Fibroblast of lung (primary cell): ENCODE results near the gene TREML2. TPM values are rescaled to one million over a fixed set of nuclear protein-coding genes. Genes with fewer than 3 reads are reported as not detected.

Source experiments
- DNase-seq, 2 donors: peaks; one replicate each; pipeline versions ENCODE4 v3.0.0 to v3.0.0-alpha.2; 2010; ENCODE audit warnings: low read depth in 2 of 2
- H2AFZ ChIP-seq: 2 replicates; pipeline ENCODE4 v1.5.1; 2012; ENCODE audit warnings: low read length, control low read depth, inconsistent platforms
- H3K27ac ChIP-seq: 2 replicates; pipeline ENCODE4 v1.5.1; 2011; ENCODE audit warnings: low read length, control low read depth; ENCODE audit not compliant: insufficient read depth
- H3K27me3 ChIP-seq: 2 replicates; pipeline ENCODE4 v1.5.1; 2011; ENCODE audit warnings: mild to moderate bottlenecking, low read length; ENCODE audit not compliant: control insufficient read depth, insufficient read depth
- H3K36me3 ChIP-seq: 2 replicates; pipeline ENCODE4 v1.5.1; 2011; ENCODE audit warnings: low read length; ENCODE audit not compliant: control insufficient read depth, insufficient read depth
- H3K4me1 ChIP-seq: 2 replicates; pipeline ENCODE4 v1.5.1; 2011; ENCODE audit warnings: low read length; ENCODE audit not compliant: control insufficient read depth, insufficient read depth; ENCODE audit errors: extremely low read depth
- H3K4me2 ChIP-seq: 2 replicates; pipeline ENCODE4 v1.5.1; 2011; ENCODE audit warnings: low read length, control low read depth; ENCODE audit not compliant: insufficient read depth; ENCODE audit errors: extremely low read depth
- H3K4me3 ChIP-seq, 4 experiments: fragments of 200-600 bp in 1 of 4; sonication (generic) in 1 of 4; replicated peaks in 1 of 4; 2 replicates each; pipeline ENCODE4 v1.5.1; 2011 to 2016; ENCODE audit warnings: low read length in 4 of 4, low read depth in 3 of 4, mild to moderate bottlenecking in 3 of 4, control low read depth in 2 of 4, inconsistent platforms in 1 of 4, mixed read lengths in 1 of 4; ENCODE audit not compliant: insufficient read depth in 1 of 4; ENCODE audit errors: control extremely low read depth in 1 of 4
- H3K79me2 ChIP-seq: 2 replicates; pipeline ENCODE4 v1.5.1; 2012; ENCODE audit warnings: mild to moderate bottlenecking, low read length, inconsistent platforms; ENCODE audit not compliant: control insufficient read depth, insufficient read depth
- H3K9ac ChIP-seq: 2 replicates; pipeline ENCODE4 v1.5.1; 2011; ENCODE audit warnings: mild to moderate bottlenecking, low read length, control low read depth; ENCODE audit not compliant: insufficient read depth
- H3K9me3 ChIP-seq: 2 replicates; pipeline ENCODE4 v1.5.1; 2012; ENCODE audit warnings: low read depth, low read length; ENCODE audit not compliant: control insufficient read depth, insufficient read depth
- H4K20me1 ChIP-seq: 2 replicates; pipeline ENCODE4 v1.5.1; 2011; ENCODE audit warnings: low read length; ENCODE audit not compliant: control insufficient read depth, insufficient read depth; ENCODE audit errors: extremely low read depth
- EZH2 ChIP-seq: IDR thresholded peaks from 2 replicates; pipeline ENCODE4 v1.5.1; 2012; ENCODE audit warnings: low read length, control low read depth, mild to moderate bottlenecking; ENCODE audit errors: missing control alignments
- polyA plus RNA-seq, 2 donors: library from polyadenylated mRNA; depleted of rRNA in 1 of 2; stranded (reverse) in 1 of 2; unstranded in 1 of 2; fragments of >200 nt; gene quantifications; 2 replicates each; pipeline ENCODE4 v1.2.1, GENCODE V29; 2011 to 2012; ENCODE audit warnings: missing spikeins in 1 of 2
- total RNA-seq: library from RNA; depleted of rRNA; stranded (reverse); fragments of >200 nt; gene quantifications from 2 replicates; pipeline ENCODE4 v1.2.1, GENCODE V29; 2014
- TF ChIP-seq, protein P1 (sequence below), 2 donors: IDR thresholded peaks in 1 of 2; conservative IDR thresholded peaks in 1 of 2; 1 replicate in 1 of 2; 2 replicates in 1 of 2; pipeline ENCODE4 v1.5.1; 2011 to 2012; ENCODE audit warnings: low read length in 2 of 2, control low read depth in 1 of 2, inconsistent platforms in 1 of 2, low read depth in 1 of 2, mild to moderate bottlenecking in 1 of 2

Gene TREML2
- total and polyA plus RNA-seq, 2 donors (not counting 1 experiment from before 2014, with no cell fraction given): not detected

GRCh38 chr6:41228096-41228495 lies 27.1 kb upstream of the TREML2 start, which contains the start of gene TREML4:
Gene TREML4, plus strand, starts transcription at chr6:41228349. Its CDS starts 79 bp downstream, at chr6:41228428.
- Histone ChIP-seq H3K27me3 (no peaks in the 10 kb centered on the region), H3K4me1 (no peaks in the 10 kb centered on the region), H3K79me2 (no peaks in the 10 kb centered on the region), H3K4me2 (no peak within 1 kb of the TSS), H3K36me3 (no peaks in the 10 kb centered on the region), H3K9me3 (no peaks in the 10 kb centered on the region), H2AFZ (no peak within 1 kb of the TSS), H3K27ac (no peak within 1 kb of the TSS), H4K20me1 (no peaks in the 10 kb centered on the region), H3K9ac (no peak within 1 kb of the TSS), H3K4me3 (no peak within 1 kb of the TSS)
- TF ChIP-seq, protein P1, sequence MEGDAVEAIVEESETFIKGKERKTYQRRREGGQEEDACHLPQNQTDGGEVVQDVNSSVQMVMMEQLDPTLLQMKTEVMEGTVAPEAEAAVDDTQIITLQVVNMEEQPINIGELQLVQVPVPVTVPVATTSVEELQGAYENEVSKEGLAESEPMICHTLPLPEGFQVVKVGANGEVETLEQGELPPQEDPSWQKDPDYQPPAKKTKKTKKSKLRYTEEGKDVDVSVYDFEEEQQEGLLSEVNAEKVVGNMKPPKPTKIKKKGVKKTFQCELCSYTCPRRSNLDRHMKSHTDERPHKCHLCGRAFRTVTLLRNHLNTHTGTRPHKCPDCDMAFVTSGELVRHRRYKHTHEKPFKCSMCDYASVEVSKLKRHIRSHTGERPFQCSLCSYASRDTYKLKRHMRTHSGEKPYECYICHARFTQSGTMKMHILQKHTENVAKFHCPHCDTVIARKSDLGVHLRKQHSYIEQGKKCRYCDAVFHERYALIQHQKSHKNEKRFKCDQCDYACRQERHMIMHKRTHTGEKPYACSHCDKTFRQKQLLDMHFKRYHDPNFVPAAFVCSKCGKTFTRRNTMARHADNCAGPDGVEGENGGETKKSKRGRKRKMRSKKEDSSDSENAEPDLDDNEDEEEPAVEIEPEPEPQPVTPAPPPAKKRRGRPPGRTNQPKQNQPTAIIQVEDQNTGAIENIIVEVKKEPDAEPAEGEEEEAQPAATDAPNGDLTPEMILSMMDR (conservative IDR thresholded peaks at IDR 0.05 in 1 of 2, IDR thresholded peaks at IDR 0.05 in 1 of 2; ENCODE audit: low read depth in 1 of 2, low read length in 2 of 2): no peak
- TF ChIP-seq EZH2: no peak
- no peak for DNase-seq

DNA sequence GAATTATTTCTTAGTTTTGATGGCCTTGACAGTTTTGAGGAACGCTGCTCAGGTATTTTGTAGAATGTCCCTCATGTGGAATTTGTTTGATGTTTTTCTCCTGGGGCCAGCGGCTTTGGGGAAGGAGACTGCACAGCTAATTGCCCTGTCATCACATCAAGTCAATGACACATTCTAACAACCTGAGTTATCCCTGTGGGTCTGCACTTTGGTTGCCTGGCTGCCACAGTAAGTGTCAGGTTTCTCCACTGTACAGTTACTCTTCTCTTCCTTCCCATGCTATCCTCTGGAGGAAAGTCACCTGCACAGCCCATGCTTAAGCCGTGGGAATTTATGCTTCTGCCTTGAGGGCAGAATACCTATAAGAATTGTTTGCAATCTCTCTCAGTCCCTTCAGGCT lies 25.8 kb upstream of the TREML2 start:
- no peaks in the 10 kb centered on the region for H3K27me3 ChIP-seq
- H3K27ac ChIP-seq: no peak overlapping the region
- H2AFZ ChIP-seq: no peak overlapping the region
- no peak overlapping the region for H3K4me2 ChIP-seq
- no peak overlapping the region for H3K9ac ChIP-seq
- no peaks in the 10 kb centered on the region for H3K36me3 ChIP-seq
- no peaks in the 10 kb centered on the region for H3K4me1 ChIP-seq
- no peaks in the 10 kb centered on the region for H4K20me1 ChIP-seq
- no peak for DNase-seq
- H3K4me3 ChIP-seq: no peak overlapping the region
- no peaks in the 10 kb centered on the region for H3K9me3 ChIP-seq
- no peaks in the 10 kb centered on the region for H3K79me2 ChIP-seq
- no peak for TF ChIP-seq EZH2
- TF ChIP-seq, protein P1 (conservative IDR thresholded peaks at IDR 0.05 in 1 of 2, IDR thresholded peaks at IDR 0.05 in 1 of 2; ENCODE audit: low read depth in 1 of 2, low read length in 2 of 2): no peak

DNA sequence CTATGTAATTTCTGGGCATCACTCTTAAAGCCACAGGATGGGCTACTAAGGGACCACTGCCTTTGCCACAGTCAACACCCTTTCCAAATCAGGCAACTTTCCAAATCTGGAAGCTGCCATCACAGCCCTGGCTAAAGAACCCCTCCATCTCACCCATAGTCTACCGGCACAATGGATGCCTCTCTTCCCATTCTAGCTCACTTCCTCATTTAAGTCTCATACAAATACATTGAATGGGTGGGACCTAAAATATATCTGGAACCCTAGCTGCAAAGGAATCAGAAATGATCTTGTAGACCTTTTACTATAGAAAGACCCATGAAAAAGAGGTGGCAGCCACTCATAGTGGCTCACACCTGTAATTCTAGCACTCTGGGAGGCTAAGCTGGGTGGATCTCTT lies 23.9 kb upstream of the TREML2 start:
- H3K27me3 ChIP-seq: no peaks in the 10 kb centered on the region
- H3K4me3 ChIP-seq: no peak overlapping the region
- H3K9me3 ChIP-seq: no peaks in the 10 kb centered on the region
- H3K9ac ChIP-seq: no peak overlapping the region
- H3K79me2 ChIP-seq: no peaks in the 10 kb centered on the region
- H3K4me1 ChIP-seq: no peaks in the 10 kb centered on the region
- no peak overlapping the region for H3K27ac ChIP-seq
- no peaks in the 10 kb centered on the region for H3K36me3 ChIP-seq
- no peaks in the 10 kb centered on the region for H4K20me1 ChIP-seq
- TF ChIP-seq, protein P1 (conservative IDR thresholded peaks at IDR 0.05 in 1 of 2, IDR thresholded peaks at IDR 0.05 in 1 of 2; ENCODE audit: low read depth in 1 of 2, low read length in 2 of 2): no peak
- no peak for TF ChIP-seq EZH2
- no peak overlapping the region for H2AFZ ChIP-seq
- H3K4me2 ChIP-seq: no peak overlapping the region
- DNase-seq: no peak
